Gastroesophageal sphincter (tissue), 4 donors: ENCODE data around the gene INPP4B. TPM values are rescaled to one million over a fixed set of nuclear protein-coding genes. Genes with fewer than 3 reads are reported as not detected.

Experiments
- ATAC-seq: fragments of 150-250 bp; one replicate; pipeline ENCODE4 v1.9.1; 2016; ENCODE audit warnings: mild to moderate bottlenecking, moderate library complexity
- H3K27ac ChIP-seq, 4 donors: fragments of 200-600 bp; sonication (generic) in 3 of 4; 1 replicate in 3 of 4; 2 replicates in 1 of 4; pipeline ENCODE4 v1.5.1; 2016 to 2019
- H3K27me3 ChIP-seq: fragments of 200-600 bp; sonication (generic); one replicate; pipeline ENCODE4 v1.5.1; 2019
- H3K36me3 ChIP-seq, 2 donors: fragments of 200-600 bp; sonication (generic); one replicate each; pipeline ENCODE4 v1.5.1; 2019; ENCODE audit warnings: control low read depth in 1 of 2
- H3K4me1 ChIP-seq, 3 donors: fragments of 200-600 bp; sonication (generic); 1 replicate in 2 of 3; 2 replicates in 1 of 3; pipeline ENCODE4 v1.5.1; 2016 to 2019; ENCODE audit warnings: control low read depth in 2 of 3
- H3K4me3 ChIP-seq, 2 donors: fragments of 200-600 bp; sonication (generic); one replicate each; pipeline ENCODE4 v1.5.1; 2019; ENCODE audit warnings: mild to moderate bottlenecking in 1 of 2, moderate library complexity in 1 of 2
- H3K9me3 ChIP-seq, 3 donors: fragments of 200-600 bp; sonication (generic); one replicate each; pipeline ENCODE4 v1.5.1; 2017 to 2019; ENCODE audit warnings: control low read depth in 2 of 3
- CTCF ChIP-seq, 4 experiments: fragments of 200-600 bp in 2 of 4; fragments of 450-650 bp in 2 of 4; sonication (generic) in 1 of 4; IDR thresholded peaks; one replicate each; pipeline ENCODE4 v1.5.1; 2017 to 2019; ENCODE audit warnings: antibody characterized with exemption in 4 of 4, mild to moderate bottlenecking in 2 of 4, moderate library complexity in 2 of 4
- EP300 ChIP-seq: sonication (generic); formaldehyde crosslinking; IDR thresholded peaks from one replicate; pipeline ENCODE4 v1.6.1; 2017; ENCODE audit warnings: antibody characterized with exemption, mild to moderate bottlenecking
- POLR2A ChIP-seq, 2 donors: fragments of 450-650 bp; IDR thresholded peaks; one replicate each; pipeline ENCODE4 v1.6.1; 2017; ENCODE audit warnings: antibody characterized with exemption in 2 of 2, mild to moderate bottlenecking in 2 of 2, moderate library complexity in 1 of 2
- POLR2AphosphoS5 ChIP-seq: sonication (generic); formaldehyde crosslinking; IDR thresholded peaks from one replicate; pipeline ENCODE4 v1.6.1; 2017; ENCODE audit warnings: antibody characterized with exemption
- WGBS, 2 donors: methylation state at CpG; one replicate each; pipeline ENCODE4 v1.1.5; 2018; ENCODE audit warnings: low coverage in 1 of 2; 5-methylcytosine and 5-hydroxymethylcytosine counted together
- total RNA-seq, 4 donors: library from RNA; depleted of rRNA; stranded (reverse); fragments of >200 nt; gene quantifications; one replicate each; pipeline ENCODE4 v1.1.0, GENCODE V29; 2016

Gene INPP4B
- total RNA-seq, 4 donors from 2014 or later, result 17.6 to 63.8 (median 31.3) TPM

GRCh38 chr4:142725886-142726285 lies 120.2 kb downstream of the INPP4B start:
- Histone ChIP-seq H3K4me1 (peaks cover 0 to 8% (median 0%) of the 10 kb centered on the region in 3 donors), H3K9me3 (no peaks in the 10 kb centered on the region), H3K27me3 (no peaks in the 10 kb centered on the region), H3K4me3 (no peak overlapping the region), H3K36me3 (no peaks in the 10 kb centered on the region), H3K27ac (no peak overlapping the region)
- ATAC-seq, result no peak
- TF ChIP-seq POLR2A (IDR thresholded peaks at IDR 0.05), result no peak
- TF ChIP-seq POLR2AphosphoS5, result no peak
- no peak for TF ChIP-seq CTCF (IDR thresholded peaks at IDR 0.05)
- TF ChIP-seq EP300, result no peak
- 23 to 45% methylated on average over 2 of the region's 2 CpGs for WGBS, 2 donors

GRCh38 chr4:142721187-142721586 lies 124.9 kb downstream of the INPP4B start:
- H3K36me3 ChIP-seq, result no peaks in the 10 kb centered on the region
- 78 to 83% methylated on average over 2 to 4 of the region's 4 CpGs for WGBS, 2 donors

DNA sequence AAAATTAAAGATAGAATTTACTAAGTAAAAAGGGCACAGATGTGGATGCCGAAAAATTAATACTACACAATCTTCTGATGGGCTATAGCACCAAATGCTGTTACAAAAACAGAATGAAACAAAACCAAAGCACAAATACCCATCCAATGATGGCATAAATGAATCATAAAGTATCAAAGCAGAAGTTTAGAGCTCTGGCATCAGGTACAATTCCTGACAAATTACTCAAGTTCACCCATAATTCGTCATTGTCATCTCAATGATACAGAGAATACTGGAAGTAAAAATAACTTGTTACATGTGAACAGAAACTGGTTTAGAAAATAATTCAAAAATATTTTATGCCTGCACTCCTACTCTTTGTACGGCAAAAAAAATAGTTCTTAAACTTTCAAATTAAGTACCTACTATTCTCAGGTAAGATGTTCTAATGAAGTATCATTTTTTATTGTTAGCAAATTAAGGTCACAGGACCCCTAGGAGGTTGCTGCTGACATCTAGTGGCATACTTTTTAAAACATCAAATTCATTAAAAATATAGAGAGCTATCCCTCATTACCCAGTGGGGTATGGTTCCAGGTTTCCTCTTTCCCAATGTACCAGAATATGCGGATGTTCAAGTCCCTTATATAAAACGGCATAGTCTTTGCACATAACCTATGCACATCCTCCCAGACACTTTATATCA lies 126.1 kb downstream of the INPP4B start:
- WGBS, 2 donors, result 55 to 66% methylated on average over 5 of the region's 5 CpGs
- ATAC-seq, result no peak

More at GRCh38 chr4:142721187-142721586, 124.9 kb downstream of the INPP4B start:
- no peak for TF ChIP-seq POLR2A (IDR thresholded peaks at IDR 0.05)
- no peak for TF ChIP-seq EP300
- no peak for TF ChIP-seq CTCF (IDR thresholded peaks at IDR 0.05)
- no peak for TF ChIP-seq POLR2AphosphoS5
- Histone ChIP-seq H3K4me3 (no peak overlapping the region), H3K27me3 (no peaks in the 10 kb centered on the region), H3K9me3 (no peaks in the 10 kb centered on the region), H3K27ac (no peak overlapping the region), H3K4me1 (peaks cover 0 to 6% (median 0%) of the 10 kb centered on the region in 3 donors)
- no peak for ATAC-seq

GRCh38 chr4:142718981-142719380 lies 127.1 kb downstream of the INPP4B start:
- TF ChIP-seq EP300 (no peak), CTCF (IDR thresholded peaks at IDR 0.05) (no peak), POLR2AphosphoS5 (no peak), POLR2A (IDR thresholded peaks at IDR 0.05) (no peak)
- Histone ChIP-seq H3K4me3 (no peak overlapping the region), H3K36me3 (no peaks in the 10 kb centered on the region), H3K27me3 (no peaks in the 10 kb centered on the region), H3K27ac (no peak overlapping the region), H3K4me1 (no peaks in the 10 kb centered on the region), H3K9me3 (no peaks in the 10 kb centered on the region)
- no peak for ATAC-seq

More for the DNA sequence above, 126.1 kb downstream of the INPP4B start:
- H3K9me3 ChIP-seq, result no peaks in the 10 kb centered on the region
- TF ChIP-seq POLR2AphosphoS5 (no peak), POLR2A (IDR thresholded peaks at IDR 0.05) (no peak), EP300 (no peak), CTCF (IDR thresholded peaks at IDR 0.05) (peak in 2 of 4 experiments; percentile 34 to 46)
- no peaks in the 10 kb centered on the region for H3K36me3 ChIP-seq
- H3K27me3 ChIP-seq, result no peaks in the 10 kb centered on the region
- H3K4me3 ChIP-seq, result no peak overlapping the region
- H3K27ac ChIP-seq, result no peak overlapping the region
- H3K4me1 ChIP-seq, result no peaks in the 10 kb centered on the region

- H3K9me3 ChIP-seq, result no peaks in the 10 kb centered on the region
- TF ChIP-seq EP300 (no peak), POLR2A (IDR thresholded peaks at IDR 0.05) (no peak), POLR2AphosphoS5 (no peak)
- no peaks in the 10 kb centered on the region for H3K36me3 ChIP-seq
- H3K4me3 ChIP-seq, result no peak overlapping the region
- H3K4me1 ChIP-seq, result no peaks in the 10 kb centered on the region
- no peak for ATAC-seq
- no peaks in the 10 kb centered on the region for H3K27me3 ChIP-seq
- H3K27ac ChIP-seq, result no peak overlapping the region
These were observed 130.4 kb downstream of the INPP4B start for GRCh38 chr4:142715727-142716126.
